Epithelial cell of umbilical artery (primary cell): ENCODE measurements around the gene MZT2B. TPM values are rescaled to one million over a fixed set of nuclear protein-coding genes. Genes with fewer than 3 reads are reported as not detected.

Experiments
- total RNA-seq: library from RNA; depleted of rRNA; stranded (reverse); fragments of >200 nt; gene quantifications from 2 replicates; pipeline ENCODE4 v1.2.3, GENCODE V29; 2014

The MZT2B gene, protein sequence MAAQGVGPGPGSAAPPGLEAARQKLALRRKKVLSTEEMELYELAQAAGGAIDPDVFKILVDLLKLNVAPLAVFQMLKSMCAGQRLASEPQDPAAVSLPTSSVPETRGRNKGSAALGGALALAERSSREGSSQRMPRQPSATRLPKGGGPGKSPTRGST
- 102 and 233 TPM in 2 replicates for total RNA-seq

DNA sequence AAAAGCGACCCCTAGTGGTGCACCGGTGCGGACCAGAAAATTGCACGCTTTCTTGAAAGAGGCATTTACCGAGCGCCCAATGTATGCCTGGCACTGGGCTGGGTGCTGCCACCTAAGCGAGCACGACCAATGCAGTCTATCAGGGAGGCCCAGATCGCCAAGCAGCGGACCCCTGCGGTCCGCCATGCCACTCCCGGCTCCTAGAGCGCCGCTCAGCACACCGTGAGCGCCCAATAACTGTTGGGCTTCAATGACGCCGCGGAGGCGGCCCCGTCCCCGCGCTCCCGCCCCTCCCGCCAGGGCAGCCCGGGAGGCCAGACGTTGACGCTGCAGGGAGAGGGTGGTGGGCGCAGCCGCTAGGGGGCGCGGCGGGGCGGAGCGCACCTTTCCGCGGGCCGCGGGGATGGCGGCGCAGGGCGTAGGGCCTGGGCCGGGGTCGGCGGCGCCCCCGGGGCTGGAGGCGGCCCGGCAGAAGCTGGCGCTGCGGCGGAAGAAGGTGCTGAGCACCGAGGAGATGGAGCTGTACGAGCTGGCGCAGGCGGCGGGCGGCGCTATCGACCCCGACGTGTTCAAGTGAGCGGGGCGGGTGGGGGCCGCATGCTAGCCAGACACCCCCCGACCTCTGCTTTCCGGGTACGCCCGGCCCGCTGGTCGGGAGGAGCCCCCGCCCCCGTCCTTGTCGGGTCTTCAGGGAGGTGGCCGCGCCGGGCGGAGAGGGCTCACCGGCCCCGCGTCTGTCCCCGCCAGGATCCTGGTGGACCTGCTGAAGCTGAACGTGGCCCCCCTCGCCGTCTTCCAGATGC lies at the start of gene MZT2B:
Gene MZT2B (plus strand): TSS at position 383 of the 803 bp plus-strand sequence. CDS start 21 bp downstream, at position 404.

GRCh38 chr2:130145006-130145414 lies 37.1 kb upstream of the MZT2B start, which contains the start of gene CCDC74B:
TSS of gene CCDC74B (minus strand) at chr2:130145112. CDS start at chr2:130144996, 116 bp downstream.

GRCh38 chr2:130181325-130181879 lies 660 bp upstream of the MZT2B start, which contains the start of gene SMPD4:
TSS of gene SMPD4 (minus strand) at chr2:130181602. CDS start at chr2:130176592, 5,010 bp downstream.

DNA sequence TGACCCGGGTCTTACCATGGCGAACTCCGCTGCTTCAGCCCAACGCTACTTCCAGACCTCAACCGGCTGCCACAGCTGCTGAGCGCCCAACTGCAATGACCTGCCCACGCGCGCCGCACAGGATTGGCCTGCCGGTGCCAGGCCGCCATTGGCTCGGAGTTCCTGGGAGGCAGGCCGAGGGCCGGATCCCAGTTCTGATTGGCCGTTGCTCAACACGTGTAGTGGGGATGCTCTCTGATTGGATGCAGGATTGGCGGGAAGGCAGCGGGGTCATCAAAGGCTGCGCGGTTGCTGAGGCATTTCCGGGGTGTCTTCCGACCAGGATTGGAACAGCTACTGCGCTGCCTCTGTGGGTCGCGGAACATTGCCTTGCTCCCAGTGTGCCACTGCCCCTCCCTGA lies 16.3 kb downstream of the MZT2B start, which contains the start of gene TUBA3E:
Gene TUBA3E (minus strand): TSS at position 97 of the 400 bp plus-strand sequence. CDS start 79 bp downstream, at position 18.

Other genes with a start within 250 kb of the MZT2B start
- not detected in 2 replicates for gene RAB6C, start 202.6 kb upstream of the MZT2B start, total RNA-seq
- gene POTEF, start 53.0 kb upstream of the MZT2B start, total RNA-seq, result under 0.01 TPM in 1 of 2 replicates, not detected in the other
- 0.65 and 2.7 TPM in 2 replicates for gene CCDC74B, start 37.1 kb upstream of the MZT2B start, total RNA-seq
- gene SMPD4, start 660 bp upstream of the MZT2B start, total RNA-seq, result 10.9 and 13.6 TPM in 2 replicates
- not detected in 2 replicates for gene TUBA3E, start 16.2 kb downstream of the MZT2B start, total RNA-seq
- 91.5 and 112 TPM in 2 replicates for gene IMP4, start 160.6 kb downstream of the MZT2B start, total RNA-seq
- gene PTPN18, start 173.8 kb downstream of the MZT2B start, total RNA-seq, result 13.3 and 19.3 TPM in 2 replicates